Prostate gland (tissue), 2 donors: ENCODE data around the gene DAB1. TPM values are rescaled to one million over a fixed set of nuclear protein-coding genes. Genes with fewer than 3 reads are reported as not detected.

ENCODE experiments used
- DNase-seq: peaks from one replicate; pipeline ENCODE4 v3.0.0-alpha.2; 2019; ENCODE audit warnings: low spot score
- H3K27ac ChIP-seq, 2 donors: fragments of 200-600 bp; sonication (generic); 2 replicates each; pipeline ENCODE4 v1.5.1; 2017 to 2019
- H3K27me3 ChIP-seq: fragments of 200-600 bp; sonication (generic); replicated peaks from 2 replicates; pipeline ENCODE4 v1.5.1; 2019; ENCODE audit not compliant: insufficient read depth
- H3K36me3 ChIP-seq, 2 donors: fragments of 200-600 bp; sonication (generic); 1 replicate in 1 of 2; 2 replicates in 1 of 2; pipeline versions ENCODE4 v1.5.1 to v1.8.1; 2017 to 2019
- H3K4me1 ChIP-seq: fragments of 200-600 bp; sonication (generic); replicated peaks from 2 replicates; pipeline ENCODE4 v1.5.1; 2019
- H3K4me3 ChIP-seq, 2 donors: fragments of 200-600 bp; sonication (generic); 2 replicates each; pipeline ENCODE4 v1.5.1; 2017 to 2019
- H3K9me3 ChIP-seq: fragments of 200-600 bp; sonication (generic); 2 replicates; pipeline ENCODE4 v1.5.1; 2017
- POLR2A ChIP-seq: fragments of 450-650 bp; IDR thresholded peaks from one replicate; pipeline ENCODE4 v1.6.1; 2016; ENCODE audit warnings: antibody characterized with exemption, mild to moderate bottlenecking
- POLR2AphosphoS5 ChIP-seq: sonication (generic); formaldehyde crosslinking; IDR thresholded peaks from one replicate; pipeline ENCODE4 v1.6.1; 2017; ENCODE audit warnings: antibody characterized with exemption
- WGBS: methylation state at CpG from one replicate; pipeline ENCODE4 v1.1.5; 2018; 5-methylcytosine and 5-hydroxymethylcytosine counted together
- intact Hi-C: fragments of 100-400 bp; cut with DNase I; formaldehyde crosslinking; loops from one replicate; pipeline ENCODE4 v1.14.2; 2022
- total RNA-seq, 2 donors: library from RNA; depleted of rRNA; stranded (reverse); fragments of >200 nt; gene quantifications; one replicate each; pipeline ENCODE4 v1.1.0, GENCODE V29; 2016
- TF ChIP-seq, protein P1 (sequence below), 4 experiments: fragments of 200-600 bp in 2 of 4; fragments of 450-650 bp in 2 of 4; sonication (generic) in 2 of 4; IDR thresholded peaks; 1 replicate in 3 of 4; 2 replicates in 1 of 4; pipeline ENCODE4 v1.5.1; 2016 to 2019; ENCODE audit warnings: antibody characterized with exemption in 4 of 4, mild to moderate bottlenecking in 2 of 4, moderate library complexity in 2 of 4

The DAB1 gene
- total RNA-seq, 2 donors from 2014 or later, result 0.64 to 3.6 TPM

DNA sequence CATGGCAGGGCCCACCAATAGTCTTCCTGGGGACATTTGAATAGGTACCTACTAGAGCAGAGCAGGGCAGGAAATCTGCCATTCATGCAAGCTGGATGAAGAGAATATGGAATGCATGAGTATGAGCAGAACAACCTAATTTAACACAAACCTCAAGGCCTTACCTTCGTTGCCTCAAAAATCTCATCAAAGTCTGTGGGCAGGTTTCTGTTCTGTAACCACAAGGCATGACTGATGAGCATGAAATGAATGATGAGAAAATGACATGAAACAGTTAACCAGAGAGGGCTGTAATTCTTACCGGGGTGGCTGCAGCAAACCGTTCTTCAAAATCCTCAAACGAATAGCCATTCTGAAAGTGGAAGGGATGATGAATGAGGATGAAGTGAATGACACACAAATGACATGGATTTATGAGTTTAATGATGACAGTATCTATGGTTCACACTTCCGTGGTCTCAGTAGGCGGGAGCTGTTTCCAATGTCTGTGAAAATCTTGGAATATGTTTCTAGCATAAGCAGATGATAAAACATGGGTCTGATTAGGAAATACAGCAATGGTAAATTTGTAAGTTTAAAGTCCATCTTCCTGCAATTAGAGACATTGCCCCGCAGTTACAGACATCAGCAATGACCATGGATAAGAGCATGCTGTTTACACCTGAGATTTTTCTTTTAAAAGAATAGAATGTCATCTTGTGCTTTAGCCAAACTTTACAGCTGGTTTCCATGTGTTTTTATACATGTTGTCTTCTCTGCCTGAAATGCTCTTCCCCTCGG is 390.4 kb downstream of the DAB1 start:
- no peak overlapping the region for H3K4me3 ChIP-seq
- H3K27me3 ChIP-seq, result no peaks in the 10 kb centered on the region
- DNase-seq, result no peak
- intact Hi-C loops, result no loop called here
- no peaks in the 10 kb centered on the region for H3K36me3 ChIP-seq
- 81% methylated on average over 8 of the region's 8 CpGs for WGBS
- H3K4me1 ChIP-seq, result no peaks in the 10 kb centered on the region
- no peaks in the 10 kb centered on the region for H3K9me3 ChIP-seq
- no peak for TF ChIP-seq POLR2AphosphoS5
- TF ChIP-seq POLR2A, result no peak
- TF ChIP-seq, protein P1, sequence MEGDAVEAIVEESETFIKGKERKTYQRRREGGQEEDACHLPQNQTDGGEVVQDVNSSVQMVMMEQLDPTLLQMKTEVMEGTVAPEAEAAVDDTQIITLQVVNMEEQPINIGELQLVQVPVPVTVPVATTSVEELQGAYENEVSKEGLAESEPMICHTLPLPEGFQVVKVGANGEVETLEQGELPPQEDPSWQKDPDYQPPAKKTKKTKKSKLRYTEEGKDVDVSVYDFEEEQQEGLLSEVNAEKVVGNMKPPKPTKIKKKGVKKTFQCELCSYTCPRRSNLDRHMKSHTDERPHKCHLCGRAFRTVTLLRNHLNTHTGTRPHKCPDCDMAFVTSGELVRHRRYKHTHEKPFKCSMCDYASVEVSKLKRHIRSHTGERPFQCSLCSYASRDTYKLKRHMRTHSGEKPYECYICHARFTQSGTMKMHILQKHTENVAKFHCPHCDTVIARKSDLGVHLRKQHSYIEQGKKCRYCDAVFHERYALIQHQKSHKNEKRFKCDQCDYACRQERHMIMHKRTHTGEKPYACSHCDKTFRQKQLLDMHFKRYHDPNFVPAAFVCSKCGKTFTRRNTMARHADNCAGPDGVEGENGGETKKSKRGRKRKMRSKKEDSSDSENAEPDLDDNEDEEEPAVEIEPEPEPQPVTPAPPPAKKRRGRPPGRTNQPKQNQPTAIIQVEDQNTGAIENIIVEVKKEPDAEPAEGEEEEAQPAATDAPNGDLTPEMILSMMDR (IDR thresholded peaks at IDR 0.05), result no peak
- H3K27ac ChIP-seq, result no peak overlapping the region

GRCh38 chr1:57026624-57027354 is 397.1 kb downstream of the DAB1 start:
- Histone ChIP-seq H3K27ac (peak overlapping the region in 1 of 2 donors; percentile 35), H3K4me3 (no peak overlapping the region), H3K4me1 (no peaks in the 10 kb centered on the region), H3K27me3 (no peaks in the 10 kb centered on the region), H3K36me3 (no peaks in the 10 kb centered on the region), H3K9me3 (no peaks in the 10 kb centered on the region)
- DNase-seq, result no peak
- intact Hi-C loops, result no loop called here
- peak; percentile 40 for TF ChIP-seq POLR2AphosphoS5
- no peak for TF ChIP-seq POLR2A
- 40% methylated on average over 4 of the region's 4 CpGs for WGBS

DNA sequence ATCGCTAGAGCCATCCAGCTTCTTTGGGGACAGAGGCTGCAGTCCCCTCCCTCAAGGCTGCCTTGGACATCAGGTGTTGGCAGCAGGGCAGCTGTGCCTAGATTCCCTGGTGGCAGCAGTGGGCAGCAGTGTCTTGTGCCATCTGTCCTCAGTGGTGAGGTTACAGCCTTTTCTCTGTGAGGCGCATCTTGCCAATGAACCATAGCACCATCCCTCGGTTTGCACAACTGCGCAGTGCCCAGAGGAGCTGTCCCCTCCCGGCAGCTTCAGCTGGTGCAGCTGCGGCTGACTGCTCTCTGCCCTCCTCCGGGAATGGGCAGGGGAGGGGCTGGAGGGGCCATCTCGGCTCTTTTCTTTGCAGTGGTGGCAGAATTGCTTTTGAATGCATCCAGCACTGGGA is 399.0 kb downstream of the DAB1 start:
- Histone ChIP-seq H3K27ac (no peak overlapping the region), H3K36me3 (no peaks in the 10 kb centered on the region), H3K4me3 (no peak overlapping the region), H3K9me3 (no peaks in the 10 kb centered on the region), H3K4me1 (no peaks in the 10 kb centered on the region), H3K27me3 (no peaks in the 10 kb centered on the region)
- intact Hi-C loops, result no loop called here
- TF ChIP-seq POLR2AphosphoS5, result no peak
- TF ChIP-seq, protein P1 (IDR thresholded peaks at IDR 0.05), result no peak
- no peak for TF ChIP-seq POLR2A
- WGBS, result 42% methylated on average over 8 of the region's 8 CpGs
- DNase-seq, result no peak

- H3K9me3 ChIP-seq, result no peaks in the 10 kb centered on the region
- TF ChIP-seq POLR2AphosphoS5 (no peak), POLR2A (no peak)
- TF ChIP-seq, protein P1 (IDR thresholded peaks at IDR 0.05), result no peak
- no peak overlapping the region for H3K4me3 ChIP-seq
- intact Hi-C loops, result no loop called here
- 77% methylated on average over 4 of the region's 4 CpGs for WGBS
- H3K27ac ChIP-seq, result no peak overlapping the region
- DNase-seq, result no peak
- no peaks in the 10 kb centered on the region for H3K36me3 ChIP-seq
- no peaks in the 10 kb centered on the region for H3K4me1 ChIP-seq
- H3K27me3 ChIP-seq, result no peaks in the 10 kb centered on the region
These were observed 399.4 kb downstream of the DAB1 start for GRCh38 chr1:57024428-57024827.

DNA sequence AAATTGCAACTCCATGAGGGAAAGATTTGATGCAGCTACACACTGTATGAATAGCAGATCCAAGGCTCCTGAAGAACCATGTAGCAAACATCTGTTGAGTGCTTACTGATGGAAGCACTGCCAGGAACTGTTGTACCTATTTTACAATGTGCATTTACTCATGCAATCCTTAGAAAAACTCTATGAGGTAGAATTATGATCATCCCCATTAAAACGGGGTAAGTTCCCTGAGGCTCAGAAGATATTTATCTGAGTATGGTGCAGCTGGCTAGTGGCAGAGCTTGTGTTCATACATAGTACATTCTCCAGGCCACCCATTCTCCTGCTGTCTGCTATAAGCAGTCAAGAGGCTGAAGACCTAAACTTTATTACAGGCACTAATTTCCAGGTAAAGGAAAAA is 403.6 kb downstream of the DAB1 start:
- no peak for DNase-seq

More for the DNA sequence above, 403.6 kb downstream of the DAB1 start:
- Histone ChIP-seq H3K4me1 (no peaks in the 10 kb centered on the region), H3K27ac (no peak overlapping the region), H3K4me3 (no peak overlapping the region), H3K9me3 (no peaks in the 10 kb centered on the region), H3K27me3 (no peaks in the 10 kb centered on the region), H3K36me3 (no peaks in the 10 kb centered on the region)
- TF ChIP-seq POLR2AphosphoS5, result no peak
- TF ChIP-seq, protein P1 (IDR thresholded peaks at IDR 0.05), result no peak
- TF ChIP-seq POLR2A, result no peak
- intact Hi-C loops, result no loop called here
- WGBS, result 7% methylated on average over 1 of the region's 1 CpG
